ENCODE measurements around the gene SLC43A1.

SLC43A1 gene

DNA sequence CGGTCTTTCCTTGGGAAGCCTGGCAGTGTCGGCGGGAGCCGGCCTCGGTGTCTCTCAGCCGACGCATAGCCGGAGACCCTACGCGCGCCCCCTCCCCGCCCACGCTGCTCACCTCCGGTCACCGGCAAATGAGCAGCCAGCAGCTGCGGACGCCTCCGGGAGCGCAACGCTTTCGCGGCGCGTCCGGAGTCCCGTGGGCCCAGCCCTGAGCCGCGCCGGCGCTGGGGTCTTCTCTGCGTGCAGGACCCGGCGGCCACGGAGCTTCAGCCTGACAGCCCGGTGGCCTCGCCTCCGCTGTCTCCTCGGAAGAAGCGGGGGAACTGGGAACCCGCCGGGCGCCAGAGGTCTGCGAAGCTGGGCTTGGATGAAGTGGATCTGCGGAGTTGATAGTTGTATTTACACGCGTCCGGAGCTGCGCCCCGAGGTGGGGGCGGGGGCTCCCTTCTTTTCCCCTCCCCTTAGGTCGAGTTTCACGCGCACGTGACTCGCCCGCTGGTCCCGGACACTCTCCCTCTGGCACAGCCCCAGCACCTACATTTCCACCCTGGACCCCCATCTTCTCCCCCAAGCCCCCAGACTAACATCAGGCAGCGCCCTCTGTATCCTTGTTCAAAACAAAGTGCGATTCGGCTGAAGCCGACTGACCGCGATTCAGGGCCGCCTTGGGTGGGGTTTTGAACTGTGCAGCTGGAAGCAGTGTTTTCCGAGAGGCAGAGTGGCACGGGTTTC lies at the start of gene SLC43A1:
TSS of gene SLC43A1 (minus strand) at position 371 of the 729 bp plus-strand sequence. CDS start 1,591 bp downstream, outside the sequence.
- TF ChIP-seq MYC (IDR thresholded peaks at IDR 0.05; ENCODE audit: low read depth, low read length) (peak; percentile 80), CTCF (IDR thresholded peaks at IDR 0.05; ENCODE audit: low read depth, low read length) (no peak), MAX (IDR thresholded peaks at IDR 0.05; ENCODE audit: low read depth, low read length) (peak; percentile 97), POLR2A (IDR thresholded peaks at IDR 0.05; ENCODE audit: extremely low read depth, insufficient read length) (peak; percentile 32)
- peak within 1 kb of the TSS; percentile 91 for H3K4me3 ChIP-seq (ENCODE audit: low read depth, low read length)
- DNase-seq (ENCODE audit: low read depth), result peak; percentile 76

DNA sequence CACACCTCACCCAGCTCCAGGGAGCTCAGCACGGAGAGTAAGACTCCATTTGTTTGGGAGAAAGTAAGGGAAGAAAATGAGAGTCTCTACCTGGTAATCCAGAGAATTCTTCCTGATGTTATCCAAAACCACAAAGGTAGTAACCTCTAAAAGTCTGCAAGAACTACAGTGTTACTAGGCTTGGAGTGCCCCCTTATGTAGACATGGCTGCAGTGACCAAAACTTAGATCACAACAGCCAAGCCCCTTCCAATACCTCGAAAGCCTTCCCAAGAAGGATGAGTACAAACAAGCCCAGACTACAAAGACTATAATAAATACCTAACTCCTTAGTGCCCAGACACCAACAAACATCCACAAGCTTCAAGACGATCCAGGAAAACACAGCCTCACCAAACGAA lies 47.1 kb upstream of the SLC43A1 start:
- TF ChIP-seq POLR2A (IDR thresholded peaks at IDR 0.05; ENCODE audit: extremely low read depth, insufficient read length), result no peak
- no peak for TF ChIP-seq CTCF (IDR thresholded peaks at IDR 0.05; ENCODE audit: low read depth, low read length)
- TF ChIP-seq MYC (IDR thresholded peaks at IDR 0.05; ENCODE audit: low read depth, low read length), result no peak
- no peak for TF ChIP-seq MAX (IDR thresholded peaks at IDR 0.05; ENCODE audit: low read depth, low read length)
- H3K4me3 ChIP-seq (ENCODE audit: low read depth, low read length), result no peak overlapping the region
- no peak for DNase-seq (ENCODE audit: low read depth)

GRCh38 chr11:57560146-57560545 lies 44.6 kb upstream of the SLC43A1 start:
- TF ChIP-seq MAX (IDR thresholded peaks at IDR 0.05; ENCODE audit: low read depth, low read length) (no peak), MYC (IDR thresholded peaks at IDR 0.05; ENCODE audit: low read depth, low read length) (no peak), POLR2A (IDR thresholded peaks at IDR 0.05; ENCODE audit: extremely low read depth, insufficient read length) (no peak), CTCF (IDR thresholded peaks at IDR 0.05; ENCODE audit: low read depth, low read length) (no peak)
- H3K4me3 ChIP-seq (ENCODE audit: low read depth, low read length), result no peak overlapping the region
- no peak for DNase-seq (ENCODE audit: low read depth)

GRCh38 chr11:57556041-57556440 lies 40.5 kb upstream of the SLC43A1 start:
- TF ChIP-seq MYC (IDR thresholded peaks at IDR 0.05; ENCODE audit: low read depth, low read length) (no peak), POLR2A (IDR thresholded peaks at IDR 0.05; ENCODE audit: extremely low read depth, insufficient read length) (no peak), CTCF (IDR thresholded peaks at IDR 0.05; ENCODE audit: low read depth, low read length) (no peak), MAX (IDR thresholded peaks at IDR 0.05; ENCODE audit: low read depth, low read length) (no peak)
- H3K4me3 ChIP-seq (ENCODE audit: low read depth, low read length), result no peak overlapping the region
- DNase-seq (ENCODE audit: low read depth), result no peak

GRCh38 chr11:57555393-57555792 lies 39.9 kb upstream of the SLC43A1 start:
- no peak overlapping the region for H3K4me3 ChIP-seq (ENCODE audit: low read depth, low read length)
- TF ChIP-seq MAX (IDR thresholded peaks at IDR 0.05; ENCODE audit: low read depth, low read length), result no peak
- TF ChIP-seq CTCF (IDR thresholded peaks at IDR 0.05; ENCODE audit: low read depth, low read length), result no peak
- no peak for TF ChIP-seq MYC (IDR thresholded peaks at IDR 0.05; ENCODE audit: low read depth, low read length)
- no peak for TF ChIP-seq POLR2A (IDR thresholded peaks at IDR 0.05; ENCODE audit: extremely low read depth, insufficient read length)
- no peak for DNase-seq (ENCODE audit: low read depth)

All from NB4 (cell line).